HEK293 (cell line): Measurements from ENCODE around the gene NPHP4.
A peak's percentile ranks its signal among the peaks of the same experiment; 100 is the strongest.

ENCODE experiments used
- CTCF ChIA-PET: fragments of 350-600 bp; formaldehyde crosslinking; extraction: SDS; loops from one replicate; lab custom pipeline; 2021; ENCODE audit warnings: antibody characterized with exemption; lab: Yijun Ruan, JAX
- POLR2A ChIA-PET: fragments of 300-600 bp; formaldehyde crosslinking; extraction: SDS; loops from one replicate; lab custom pipeline; 2020; ENCODE audit warnings: antibody characterized with exemption, inconsistent platforms; lab: Yijun Ruan, JAX
- H3K27ac ChIP-seq: fragments of 200-500 bp; sonication (Bioruptor generic); 2 replicates; pipeline ENCODE4 v1.5.1; 2014; ENCODE audit warnings: low read depth, low read length, control low read depth, inconsistent platforms; ENCODE audit errors: extremely low read depth
- H3K36me3 ChIP-seq, 2 experiments: fragments of 200-500 bp in 1 of 2; sonication (Bioruptor generic) in 1 of 2; 1 replicate in 1 of 2; 2 replicates in 1 of 2; pipeline ENCODE4 v1.5.1; 2014 to 2017; ENCODE audit warnings: inconsistent platforms in 2 of 2, low read length in 2 of 2; ENCODE audit not compliant: control insufficient read depth in 2 of 2, insufficient read depth in 1 of 2
- H3K4me1 ChIP-seq: fragments of 200-500 bp; sonication (Bioruptor generic); 2 replicates; pipeline ENCODE4 v1.5.1; 2014; ENCODE audit warnings: mild to moderate bottlenecking, low read length, inconsistent platforms; ENCODE audit not compliant: control insufficient read depth, insufficient read depth
- H3K4me3 ChIP-seq: 2 replicates; pipeline ENCODE4 v1.5.1; 2011; ENCODE audit warnings: low read depth, mild to moderate bottlenecking, control low read depth, low read length, moderate library complexity
- H3K9me3 ChIP-seq: fragments of 200-500 bp; sonication (Bioruptor generic); 2 replicates; pipeline ENCODE4 v1.5.1; 2014; ENCODE audit warnings: low read depth, low read length, inconsistent platforms; ENCODE audit not compliant: control insufficient read depth, insufficient read depth
- GLIS1 ChIP-seq: fragments of 450-650 bp; formaldehyde crosslinking; IDR thresholded peaks from 2 replicates; pipeline ENCODE4 v1.5.1; 2016; ENCODE audit warnings: missing biosample characterization, missing genetic modification characterization
- HOXC10 ChIP-seq: sonication (generic); formaldehyde crosslinking; IDR thresholded peaks from 2 replicates; pipeline ENCODE4 v1.8.1; 2023; ENCODE audit warnings: mild to moderate bottlenecking, missing genetic modification reagents
- IKZF3 ChIP-seq: fragments of 450-650 bp; IDR thresholded peaks from 2 replicates; pipeline ENCODE4 v1.5.0; 2018; ENCODE audit warnings: missing biosample characterization, mild to moderate bottlenecking, missing genetic modification characterization, moderate library complexity
- KLF10 ChIP-seq: fragments of 450-650 bp; IDR thresholded peaks from 2 replicates; pipeline ENCODE4 v1.5.1; 2018; ENCODE audit warnings: missing biosample characterization, mild to moderate bottlenecking, missing genetic modification characterization
- ZBTB44 ChIP-seq: fragments of 450-650 bp; IDR thresholded peaks from 2 replicates; pipeline ENCODE4 v1.5.1; 2018; ENCODE audit warnings: missing biosample characterization, mild to moderate bottlenecking, missing genetic modification characterization
- ZNF148 ChIP-seq: fragments of 450-650 bp; formaldehyde crosslinking; IDR thresholded peaks from 2 replicates; pipeline ENCODE4 v1.5.0; 2017; ENCODE audit warnings: missing biosample characterization, missing genetic modification characterization, borderline replicate concordance
- ZNF174 ChIP-seq: fragments of 450-650 bp; formaldehyde crosslinking; IDR thresholded peaks from 2 replicates; pipeline ENCODE4 v1.5.0; 2017; ENCODE audit warnings: missing biosample characterization, mild to moderate bottlenecking, missing genetic modification characterization
- ZNF211 ChIP-seq: fragments of 450-650 bp; formaldehyde crosslinking; IDR thresholded peaks from 2 replicates; pipeline ENCODE4 v1.5.1; 2016; ENCODE audit warnings: low read depth, missing biosample characterization, missing genetic modification characterization
- ZNF354C ChIP-seq: fragments of 450-650 bp; formaldehyde crosslinking; IDR thresholded peaks from 2 replicates; pipeline ENCODE4 v1.5.1; 2016; ENCODE audit warnings: missing biosample characterization, missing genetic modification characterization, low read depth, borderline replicate concordance
- ZNF391 ChIP-seq: fragments of 450-650 bp; formaldehyde crosslinking; IDR thresholded peaks from 2 replicates; pipeline ENCODE4 v1.5.1; 2016; ENCODE audit warnings: low read depth, missing biosample characterization, missing genetic modification characterization, borderline replicate concordance
- ZNF398 ChIP-seq: fragments of 450-650 bp; formaldehyde crosslinking; IDR thresholded peaks from 2 replicates; pipeline ENCODE4 v1.5.1; 2017; ENCODE audit warnings: missing biosample characterization, missing genetic modification characterization
- ZNF548 ChIP-seq: fragments of 450-650 bp; formaldehyde crosslinking; IDR thresholded peaks from 2 replicates; pipeline ENCODE4 v1.5.1; 2016; ENCODE audit warnings: missing biosample characterization, missing genetic modification characterization
- ZNF571 ChIP-seq: fragments of 450-650 bp; formaldehyde crosslinking; IDR thresholded peaks from 2 replicates; pipeline ENCODE4 v1.5.0; 2017; ENCODE audit warnings: missing biosample characterization, missing genetic modification characterization

The NPHP4 gene

GRCh38 chr1:5996641-5997270 lies 4.5 kb upstream of the NPHP4 start:
- Histone ChIP-seq H3K4me3 (no peak overlapping the region), H3K9me3 (no peaks in the 10 kb centered on the region), H3K4me1 (no peaks in the 10 kb centered on the region), H3K27ac (no peak overlapping the region), H3K36me3 (no peaks in the 10 kb centered on the region)
- TF ChIP-seq ZNF354C = no peak
- TF ChIP-seq ZNF398 = no peak
- no peak for TF ChIP-seq ZBTB44 (tag by site-specific recombination)
- no peak for TF ChIP-seq KLF10 (tag by site-specific recombination)
- no peak for TF ChIP-seq IKZF3
- no peak for TF ChIP-seq ZNF571 (tag by site-specific recombination)
- CTCF ChIA-PET = no interaction called here
- POLR2A ChIA-PET = no interaction called here

- H3K27ac ChIP-seq = no peak overlapping the region
- ChIA-PET POLR2A (no interaction called here), CTCF (no interaction called here)
- TF ChIP-seq GLIS1 (tag by site-specific recombination) = peak; percentile 31; the same call in 1 of the 2 replicates
- TF ChIP-seq ZNF211 (tag by site-specific recombination) = no peak
- no peaks in the 10 kb centered on the region for H3K4me1 ChIP-seq
- no peaks in the 10 kb centered on the region for H3K9me3 ChIP-seq
- H3K4me3 ChIP-seq = no peak overlapping the region
- no peaks in the 10 kb centered on the region for H3K36me3 ChIP-seq
Measured at GRCh38 chr1:5995871-5996630, 3.8 kb upstream of the NPHP4 start.

- no peaks in the 10 kb centered on the region for H3K9me3 ChIP-seq
- ChIA-PET CTCF (no interaction called here), POLR2A (no interaction called here)
- no peaks in the 10 kb centered on the region for H3K36me3 ChIP-seq
- no peaks in the 10 kb centered on the region for H3K4me1 ChIP-seq
- H3K27ac ChIP-seq = no peak overlapping the region
- no peak overlapping the region for H3K4me3 ChIP-seq
- no peak for TF ChIP-seq ZNF548 (tag by site-specific recombination)
- TF ChIP-seq ZNF391 = no peak
- no peak for TF ChIP-seq ZNF148 (tag by site-specific recombination)
- no peak for TF ChIP-seq ZNF174 (tag by site-specific recombination)
- TF ChIP-seq HOXC10 (CRISPR knock-in tag) = no peak
Measured at GRCh38 chr1:5994713-5995621, 2.7 kb upstream of the NPHP4 start.
